HepG2 (cell line): ENCODE results near the gene GARIN3.

Source experiments
- ARID2 ChIP-seq: sonication (generic); formaldehyde crosslinking; IDR thresholded peaks from 2 replicates; pipeline ENCODE4 v1.8.1; 2022; ENCODE audit warnings: mild to moderate bottlenecking, missing genetic modification reagents, borderline replicate concordance
- HNF1B ChIP-seq: sonication (generic); formaldehyde crosslinking; IDR thresholded peaks from 2 replicates; pipeline ENCODE4 v1.5.1; 2020; ENCODE audit warnings: mild to moderate bottlenecking, moderate library complexity, missing genetic modification reagents
- HOXD1 ChIP-seq: sonication (generic); formaldehyde crosslinking; IDR thresholded peaks from 2 replicates; pipeline ENCODE4 v1.5.0; 2020; ENCODE audit warnings: missing genetic modification reagents
- JUND ChIP-seq: sonication (generic); formaldehyde crosslinking; IDR thresholded peaks from 2 replicates; pipeline ENCODE4 v1.8.0; 2022; ENCODE audit warnings: mild to moderate bottlenecking, missing genetic modification reagents
- MAX ChIP-seq: IDR thresholded peaks from 2 replicates; pipeline ENCODE4 v1.6.1; 2012; ENCODE audit warnings: inconsistent platforms
- MEIS1 ChIP-seq: sonication (generic); formaldehyde crosslinking; IDR thresholded peaks from 2 replicates; pipeline ENCODE4 v1.9.0; 2021; ENCODE audit warnings: mild to moderate bottlenecking, missing genetic modification reagents, moderate library complexity, borderline replicate concordance
- RFXANK ChIP-seq: IDR thresholded peaks from 2 replicates; pipeline ENCODE4 v1.6.1; 2016
- SETDB1 ChIP-seq: sonication (generic); formaldehyde crosslinking; IDR thresholded peaks from 2 replicates; pipeline ENCODE4 v1.5.1; 2020; ENCODE audit warnings: missing genetic modification reagents, mild to moderate bottlenecking, borderline replicate concordance
- TBX3 ChIP-seq: fragments of 450-650 bp; IDR thresholded peaks from 2 replicates; pipeline ENCODE4 v1.6.1; 2017; ENCODE audit warnings: antibody characterized with exemption, mild to moderate bottlenecking, inconsistent platforms, borderline replicate concordance
- USF2 ChIP-seq, 2 experiments: sonication (generic) in 1 of 2; formaldehyde crosslinking in 1 of 2; IDR thresholded peaks; 2 replicates each; pipeline versions ENCODE4 v1.5.1 to v1.6.1; 2011 to 2020; ENCODE audit warnings: borderline replicate concordance in 1 of 2, low read depth in 1 of 2, low read length in 1 of 2, mild to moderate bottlenecking in 1 of 2, missing genetic modification reagents in 1 of 2, moderate library complexity in 1 of 2
- ZBTB8A ChIP-seq: sonication (generic); formaldehyde crosslinking; IDR thresholded peaks from 2 replicates; pipeline ENCODE4 v1.4.0; 2020; ENCODE audit warnings: mild to moderate bottlenecking, low read depth, missing genetic modification reagents, borderline replicate concordance
- ZNF282 ChIP-seq: fragments of 450-650 bp; IDR thresholded peaks from 2 replicates; pipeline ENCODE4 v1.6.1; 2018; ENCODE audit not compliant: partially characterized antibody

- TF ChIP-seq MEIS1 (CRISPR knock-in tag) (no peak), SETDB1 (CRISPR knock-in tag) (no peak), ZBTB8A (CRISPR knock-in tag) (no peak), HOXD1 (CRISPR knock-in tag) (no peak), RFXANK (no peak), MAX (no peak), USF2 (IDR thresholded peaks at IDR 0.05; ENCODE audit: low read depth, low read length) (no peak), USF2 (CRISPR knock-in tag; IDR thresholded peaks at IDR 0.05; ENCODE audit: borderline replicate concordance) (no peak), ZNF282 (no peak), TBX3 (no peak), ARID2 (CRISPR knock-in tag) (no peak), JUND (CRISPR knock-in tag) (no peak), HNF1B (CRISPR knock-in tag) (no peak)
These were observed 6.3 kb upstream of the GARIN3 start for GRCh38 chr5:157172403-157172802.
